ENCODE data around the gene FLNB. TPM values are rescaled to one million over a fixed set of nuclear protein-coding genes. Genes with fewer than 3 reads are reported as not detected.
"Not testable (repeated sequence)": the region's sequence is repeated elsewhere in the genome, so short reads cannot be mapped to it uniquely, and the experiment has no call there.

FLNB gene
- total and polyA plus RNA-seq, 2 experiments from 2014 or later = 69.4 to 172 TPM

DNA sequence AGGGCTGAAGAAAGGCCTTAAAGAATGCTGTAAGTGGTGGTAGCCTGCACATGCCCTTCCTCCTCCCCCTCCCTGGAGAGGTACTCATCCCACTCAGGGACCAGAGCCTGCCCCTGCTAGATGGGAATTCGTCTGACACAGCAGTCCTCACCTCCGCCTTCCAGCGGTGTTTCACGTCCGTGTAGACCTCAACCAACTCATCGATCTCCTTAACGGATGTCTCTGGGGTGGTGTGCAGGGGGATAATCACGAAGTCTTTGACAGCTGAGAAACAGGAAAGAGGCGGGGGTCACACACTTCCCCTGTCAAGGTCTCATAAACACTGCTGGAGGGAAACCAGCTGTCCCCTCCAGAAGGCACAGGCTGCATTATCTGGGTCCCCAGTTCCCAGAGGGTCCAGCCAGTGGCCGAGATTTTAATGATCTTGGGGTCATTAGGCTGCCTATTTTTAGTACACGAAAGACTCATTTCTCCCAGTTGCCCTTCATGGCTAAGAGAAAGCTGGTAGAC lies 192.7 kb downstream of the FLNB start:
- Histone ChIP-seq H3K27ac (peak overlapping the region; percentile 86), H3K4me2 (peak overlapping the region; percentile 44)
- 48% methylated on average over 11 of the region's 11 CpGs for WGBS (ENCODE audit: low lambda C conversion rate, missing lambda C conversion rate)

GRCh38 chr3:58201451-58201850 lies 193.2 kb downstream of the FLNB start:
- H2AFZ ChIP-seq; H3K36me3 ChIP-seq (replicated peaks; ENCODE audit: insufficient read depth, low read depth); H3K9me2 ChIP-seq (replicated peaks; ENCODE audit: insufficient read depth); DNase-seq (ENCODE audit: low spot score); H4K20me1 ChIP-seq (ENCODE audit: insufficient read depth, poor library complexity, severe bottlenecking); H3K27me3 ChIP-seq; H3K79me2 ChIP-seq; H3K4me3 ChIP-seq; H3K9me3 ChIP-seq (ENCODE audit: low read depth): not testable (repeated sequence)
- Histone ChIP-seq H3K27ac (peak overlapping the region; percentile 86), H3K4me2 (peak overlapping the region; percentile 44), H3K4me1 (ENCODE audit: insufficient read depth) (peaks cover 13% of the 10 kb centered on the region)
- WGBS (ENCODE audit: low lambda C conversion rate, missing lambda C conversion rate) = 29% methylated on average over 3 of the region's 3 CpGs

More for the DNA sequence above, 192.7 kb downstream of the FLNB start:
- Histone ChIP-seq H3K79me2 (no peaks in the 10 kb centered on the region), H3K9me2 (replicated peaks; ENCODE audit: insufficient read depth) (no peaks in the 10 kb centered on the region), H3K4me3 (no peak overlapping the region), H2AFZ (no peak overlapping the region), H3K36me3 (replicated peaks; ENCODE audit: insufficient read depth, low read depth) (no peaks in the 10 kb centered on the region), H3K27me3 (no peaks in the 10 kb centered on the region), H4K20me1 (ENCODE audit: insufficient read depth, poor library complexity, severe bottlenecking) (no peaks in the 10 kb centered on the region), H3K9me3 (ENCODE audit: low read depth) (no peaks in the 10 kb centered on the region), H3K4me1 (ENCODE audit: insufficient read depth) (peaks cover 7% of the 10 kb centered on the region)
- DNase-seq (ENCODE audit: low spot score) = no peak
- TF ChIP-seq EZH2phosphoT487 (IDR thresholded peaks at IDR 0.05; ENCODE audit: low read depth, severe bottlenecking, unreplicated experiment) (no peak), EZH2 (IDR thresholded peaks at IDR 0.05; ENCODE audit: borderline replicate concordance) (no peak)
- TF ChIP-seq, protein P1, sequence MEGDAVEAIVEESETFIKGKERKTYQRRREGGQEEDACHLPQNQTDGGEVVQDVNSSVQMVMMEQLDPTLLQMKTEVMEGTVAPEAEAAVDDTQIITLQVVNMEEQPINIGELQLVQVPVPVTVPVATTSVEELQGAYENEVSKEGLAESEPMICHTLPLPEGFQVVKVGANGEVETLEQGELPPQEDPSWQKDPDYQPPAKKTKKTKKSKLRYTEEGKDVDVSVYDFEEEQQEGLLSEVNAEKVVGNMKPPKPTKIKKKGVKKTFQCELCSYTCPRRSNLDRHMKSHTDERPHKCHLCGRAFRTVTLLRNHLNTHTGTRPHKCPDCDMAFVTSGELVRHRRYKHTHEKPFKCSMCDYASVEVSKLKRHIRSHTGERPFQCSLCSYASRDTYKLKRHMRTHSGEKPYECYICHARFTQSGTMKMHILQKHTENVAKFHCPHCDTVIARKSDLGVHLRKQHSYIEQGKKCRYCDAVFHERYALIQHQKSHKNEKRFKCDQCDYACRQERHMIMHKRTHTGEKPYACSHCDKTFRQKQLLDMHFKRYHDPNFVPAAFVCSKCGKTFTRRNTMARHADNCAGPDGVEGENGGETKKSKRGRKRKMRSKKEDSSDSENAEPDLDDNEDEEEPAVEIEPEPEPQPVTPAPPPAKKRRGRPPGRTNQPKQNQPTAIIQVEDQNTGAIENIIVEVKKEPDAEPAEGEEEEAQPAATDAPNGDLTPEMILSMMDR (IDR thresholded peaks at IDR 0.05; ENCODE audit: poor library complexity) = no peak

GRCh38 chr3:58202917-58203360 lies 194.7 kb downstream of the FLNB start:
- no peak for TF ChIP-seq EZH2phosphoT487 (IDR thresholded peaks at IDR 0.05; ENCODE audit: low read depth, severe bottlenecking, unreplicated experiment)
- H2AFZ ChIP-seq = no peak overlapping the region
- WGBS (ENCODE audit: low lambda C conversion rate, missing lambda C conversion rate) = 87% methylated on average over 9 of the region's 9 CpGs
- no peaks in the 10 kb centered on the region for H3K79me2 ChIP-seq
- H3K4me3 ChIP-seq = no peak overlapping the region
- no peak for DNase-seq (ENCODE audit: low spot score)
- peaks cover 15% of the 10 kb centered on the region for H3K4me1 ChIP-seq (ENCODE audit: insufficient read depth)
- no peaks in the 10 kb centered on the region for H3K36me3 ChIP-seq (replicated peaks; ENCODE audit: insufficient read depth, low read depth)
- no peak overlapping the region for H3K27ac ChIP-seq
- H3K9me2 ChIP-seq (replicated peaks; ENCODE audit: insufficient read depth) = no peaks in the 10 kb centered on the region
- H3K27me3 ChIP-seq = no peaks in the 10 kb centered on the region
- no peak overlapping the region for H3K4me2 ChIP-seq
- H3K9me3 ChIP-seq (ENCODE audit: low read depth) = no peaks in the 10 kb centered on the region
- no peaks in the 10 kb centered on the region for H4K20me1 ChIP-seq (ENCODE audit: insufficient read depth, poor library complexity, severe bottlenecking)

- no peak overlapping the region for H3K4me3 ChIP-seq
- H3K9me2 ChIP-seq (replicated peaks; ENCODE audit: insufficient read depth) = no peaks in the 10 kb centered on the region
- no peaks in the 10 kb centered on the region for H3K27me3 ChIP-seq
- TF ChIP-seq EZH2 (IDR thresholded peaks at IDR 0.05; ENCODE audit: borderline replicate concordance) (no peak), EZH2phosphoT487 (IDR thresholded peaks at IDR 0.05; ENCODE audit: low read depth, severe bottlenecking, unreplicated experiment) (no peak)
- TF ChIP-seq, protein P1 (IDR thresholded peaks at IDR 0.05; ENCODE audit: poor library complexity) = no peak
- no peak overlapping the region for H3K4me2 ChIP-seq
- no peaks in the 10 kb centered on the region for H4K20me1 ChIP-seq (ENCODE audit: insufficient read depth, poor library complexity, severe bottlenecking)
- WGBS (ENCODE audit: low lambda C conversion rate, missing lambda C conversion rate) = 92% methylated on average over 4 of the region's 4 CpGs
- H3K4me1 ChIP-seq (ENCODE audit: insufficient read depth) = peaks cover 15% of the 10 kb centered on the region
- H3K9me3 ChIP-seq (ENCODE audit: low read depth) = no peaks in the 10 kb centered on the region
- no peak overlapping the region for H3K27ac ChIP-seq
- no peak overlapping the region for H2AFZ ChIP-seq
- no peaks in the 10 kb centered on the region for H3K36me3 ChIP-seq (replicated peaks; ENCODE audit: insufficient read depth, low read depth)
- no peak for DNase-seq (ENCODE audit: low spot score)
- H3K79me2 ChIP-seq = no peaks in the 10 kb centered on the region
Observed at GRCh38 chr3:58203541-58203940, 195.3 kb downstream of the FLNB start.

Measured in hepatocyte (in vitro differentiated cells).